Osteoblast (primary cell): Measurements from ENCODE around the gene LACRT. TPM values are rescaled to one million over a fixed set of nuclear protein-coding genes. Genes with fewer than 3 reads are reported as not detected.

Experiments
- DNase-seq: peaks from one replicate; pipeline ENCODE4 v3.0.0; 2011; ENCODE audit warnings: low spot score, mixed read lengths; ENCODE audit not compliant: insufficient read length; ENCODE audit errors: missing footprints
- H2AFZ ChIP-seq: 2 replicates; pipeline ENCODE4 v1.6.0; 2011; ENCODE audit warnings: mild to moderate bottlenecking, low read length
- H3K27ac ChIP-seq: 2 replicates; pipeline ENCODE4 v1.5.1; 2011; ENCODE audit warnings: mild to moderate bottlenecking, low read depth, low read length, moderate library complexity
- H3K27me3 ChIP-seq: 2 replicates; pipeline ENCODE4 v1.6.0; 2012; ENCODE audit warnings: mild to moderate bottlenecking, control low read depth, inconsistent platforms, low read length, moderate library complexity; ENCODE audit not compliant: insufficient read depth
- H3K36me3 ChIP-seq: 2 replicates; pipeline ENCODE4 v1.5.1; 2011; ENCODE audit warnings: mild to moderate bottlenecking, low read length, control low read depth, moderate library complexity; ENCODE audit not compliant: insufficient read depth
- H3K4me1 ChIP-seq: 2 replicates; pipeline ENCODE4 v1.5.1; 2011; ENCODE audit warnings: mild to moderate bottlenecking, low read length, control low read depth, moderate library complexity; ENCODE audit not compliant: insufficient read depth
- H3K4me2 ChIP-seq: 2 replicates; pipeline ENCODE4 v1.6.0; 2011; ENCODE audit warnings: mild to moderate bottlenecking, low read length; ENCODE audit not compliant: insufficient read depth
- H3K4me3 ChIP-seq: fragments of 200-600 bp; sonication (generic); 3 replicates; pipeline ENCODE4 v1.5.1; 2012; ENCODE audit warnings: mild to moderate bottlenecking, low read length, inconsistent platforms; ENCODE audit not compliant: insufficient read depth
- H3K79me2 ChIP-seq: 2 replicates; pipeline ENCODE4 v1.6.0; 2012; ENCODE audit warnings: mild to moderate bottlenecking, low read length, control low read depth, inconsistent platforms; ENCODE audit not compliant: insufficient read depth
- H3K9me3 ChIP-seq: 2 replicates; pipeline ENCODE4 v1.5.1; 2011; ENCODE audit warnings: low read depth, low read length, control low read depth
- H4K20me1 ChIP-seq: 2 replicates; pipeline ENCODE4 v1.6.0; 2012; ENCODE audit warnings: mild to moderate bottlenecking, low read length, control low read depth; ENCODE audit not compliant: insufficient read depth
- CTCF ChIP-seq: IDR thresholded peaks from 2 replicates; pipeline ENCODE4 v1.5.1; 2011; ENCODE audit warnings: mild to moderate bottlenecking, low read depth, low read length, moderate library complexity; ENCODE audit errors: extremely low read depth
- total RNA-seq: library from RNA; depleted of rRNA; stranded (reverse); fragments of >200 nt; gene quantifications from 2 replicates; pipeline ENCODE4 v1.2.3, GENCODE V29; 2012

The LACRT gene
- total RNA-seq, 1 donor, result not detected

- Histone ChIP-seq H2AFZ (no peak overlapping the region), H3K27me3 (no peaks in the 10 kb centered on the region), H3K4me3 (no peak overlapping the region), H3K27ac (no peak overlapping the region), H3K4me1 (no peaks in the 10 kb centered on the region), H3K79me2 (no peaks in the 10 kb centered on the region), H3K9me3 (no peaks in the 10 kb centered on the region), H3K4me2 (no peak overlapping the region), H4K20me1 (no peaks in the 10 kb centered on the region), H3K36me3 (no peaks in the 10 kb centered on the region)
- TF ChIP-seq CTCF, result no peak
- DNase-seq, result no peak
Measured at GRCh38 chr12:54663603-54664002, 28.9 kb upstream of the LACRT start.

GRCh38 chr12:54662026-54662425 is 27.3 kb upstream of the LACRT start:
- H3K27ac ChIP-seq, result no peak overlapping the region
- peaks cover 7% of the 10 kb centered on the region for H3K27me3 ChIP-seq
- H3K79me2 ChIP-seq, result no peaks in the 10 kb centered on the region
- H3K4me3 ChIP-seq, result no peak overlapping the region
- TF ChIP-seq CTCF, result no peak
- H3K4me2 ChIP-seq, result no peak overlapping the region
- H3K9me3 ChIP-seq, result no peaks in the 10 kb centered on the region
- no peaks in the 10 kb centered on the region for H3K4me1 ChIP-seq
- H4K20me1 ChIP-seq, result no peaks in the 10 kb centered on the region
- no peak for DNase-seq
- no peaks in the 10 kb centered on the region for H3K36me3 ChIP-seq
- no peak overlapping the region for H2AFZ ChIP-seq

GRCh38 chr12:54661048-54661447 is 26.4 kb upstream of the LACRT start:
- no peaks in the 10 kb centered on the region for H3K4me1 ChIP-seq

GRCh38 chr12:54660320-54660962 is 25.7 kb upstream of the LACRT start:
- Histone ChIP-seq H3K4me2 (no peak overlapping the region), H4K20me1 (no peaks in the 10 kb centered on the region), H3K9me3 (no peaks in the 10 kb centered on the region), H2AFZ (no peak overlapping the region), H3K36me3 (no peaks in the 10 kb centered on the region), H3K27ac (no peak overlapping the region), H3K4me1 (no peaks in the 10 kb centered on the region), H3K4me3 (no peak overlapping the region), H3K27me3 (peaks cover 7% of the 10 kb centered on the region), H3K79me2 (no peaks in the 10 kb centered on the region)
- no peak for TF ChIP-seq CTCF
- DNase-seq, result no peak

More at GRCh38 chr12:54661048-54661447, 26.4 kb upstream of the LACRT start:
- H3K27ac ChIP-seq, result no peak overlapping the region
- H3K36me3 ChIP-seq, result no peaks in the 10 kb centered on the region
- DNase-seq, result no peak
- no peak overlapping the region for H3K4me2 ChIP-seq
- peaks cover 7% of the 10 kb centered on the region for H3K27me3 ChIP-seq
- no peaks in the 10 kb centered on the region for H4K20me1 ChIP-seq
- no peak for TF ChIP-seq CTCF
- no peak overlapping the region for H3K4me3 ChIP-seq
- H3K9me3 ChIP-seq, result no peaks in the 10 kb centered on the region
- no peak overlapping the region for H2AFZ ChIP-seq
- no peaks in the 10 kb centered on the region for H3K79me2 ChIP-seq
